Measurements from ENCODE around the gene TSFM.

Gene TSFM

GRCh38 chr12:57782243-57782607 lies 362 bp upstream of the TSFM start:
- DNase-seq = no peak

GRCh38 chr12:57783466-57783801 lies 847 bp downstream of the TSFM start:
- DNase-seq = no peak

- no peak for DNase-seq
Observed at GRCh38 chr12:57783861-57784260, 1.3 kb downstream of the TSFM start.

GRCh38 chr12:57793920-57794319 lies 11.3 kb downstream of the TSFM start:
- no peak for DNase-seq

- DNase-seq = no peak
Observed at GRCh38 chr12:57795354-57795753, 12.8 kb downstream of the TSFM start.

GRCh38 chr12:57796996-57797395 lies 14.4 kb downstream of the TSFM start:
- no peak for DNase-seq

GRCh38 chr12:57797933-57798332 lies 15.3 kb downstream of the TSFM start:
- no peak for DNase-seq

GRCh38 chr12:57800965-57801364 lies 18.4 kb downstream of the TSFM start:
- DNase-seq = no peak

GRCh38 chr12:57802607-57803006 lies 20.0 kb downstream of the TSFM start:
- DNase-seq = no peak

- peak; percentile 37 for DNase-seq
Observed at GRCh38 chr12:57803319-57803893, 20.8 kb downstream of the TSFM start.

- DNase-seq = no peak
Observed at GRCh38 chr12:57806677-57807076, 24.1 kb downstream of the TSFM start.

- no peak for DNase-seq
Observed at GRCh38 chr12:57807285-57807684, 24.7 kb downstream of the TSFM start.

GRCh38 chr12:57808351-57808750 lies 25.8 kb downstream of the TSFM start:
- DNase-seq = no peak

GRCh38 chr12:57809425-57809824 lies 26.8 kb downstream of the TSFM start:
- DNase-seq = no peak

- no peak for DNase-seq
Observed at GRCh38 chr12:57810450-57810849, 27.9 kb downstream of the TSFM start.

GRCh38 chr12:57811028-57811755 lies 28.6 kb downstream of the TSFM start:
- DNase-seq = no peak

GRCh38 chr12:57813111-57813970 lies 30.8 kb downstream of the TSFM start:
- no peak for DNase-seq

GRCh38 chr12:57813971-57814772 lies 31.6 kb downstream of the TSFM start:
- DNase-seq = no peak

GRCh38 chr12:57815177-57816000 lies 32.8 kb downstream of the TSFM start:
- DNase-seq = no peak

GRCh38 chr12:57816001-57816854 lies 33.6 kb downstream of the TSFM start:
- no peak for DNase-seq

- no peak for DNase-seq
Observed at GRCh38 chr12:57816855-57817151, 34.2 kb downstream of the TSFM start.

Data from CD4-positive, alpha-beta T cell treated with Interleukin-12 subunit alpha and Interleukin-12 subunit beta, for 1 hour (primary cell).